Coronary artery (tissue), 2 donors: ENCODE data around the gene MAGI2.

Experiments used
- DNase-seq: peaks from one replicate; pipeline ENCODE4 v3.0.0-alpha.2; 2017; ENCODE audit warnings: low spot score
- H3K27ac ChIP-seq, 2 donors: fragments of 200-600 bp; sonication (generic); one replicate each; pipeline ENCODE4 v1.5.1; 2016 to 2019
- H3K4me3 ChIP-seq: fragments of 200-600 bp; sonication (generic); 2 replicates; pipeline ENCODE4 v1.5.1; 2016; ENCODE audit warnings: mild to moderate bottlenecking, moderate library complexity
- TF ChIP-seq, protein P1 (sequence below): fragments of 200-600 bp; sonication (generic); IDR thresholded peaks from one replicate; pipeline ENCODE4 v1.5.1; 2019; ENCODE audit warnings: antibody characterized with exemption

The MAGI2 gene

DNA sequence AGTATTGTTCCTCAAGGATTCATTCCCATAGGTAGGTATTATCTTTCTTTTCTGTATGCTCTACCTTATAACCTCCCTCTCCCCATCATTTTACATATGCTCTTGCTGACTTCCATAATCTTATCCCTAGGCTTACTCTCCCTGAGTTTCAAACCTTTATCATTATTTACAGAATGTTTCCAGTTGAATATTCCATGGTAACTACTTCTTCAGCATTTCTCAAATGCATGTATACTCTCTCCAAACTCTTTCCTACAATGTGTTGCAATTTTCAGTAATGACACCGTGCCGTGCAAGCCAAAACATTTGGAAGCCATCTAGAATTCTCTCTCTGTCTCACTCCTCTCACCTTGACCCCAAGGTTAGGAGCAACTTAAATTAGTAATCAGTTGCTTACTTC lies 548.5 kb downstream of the MAGI2 start:
- TF ChIP-seq, protein P1, sequence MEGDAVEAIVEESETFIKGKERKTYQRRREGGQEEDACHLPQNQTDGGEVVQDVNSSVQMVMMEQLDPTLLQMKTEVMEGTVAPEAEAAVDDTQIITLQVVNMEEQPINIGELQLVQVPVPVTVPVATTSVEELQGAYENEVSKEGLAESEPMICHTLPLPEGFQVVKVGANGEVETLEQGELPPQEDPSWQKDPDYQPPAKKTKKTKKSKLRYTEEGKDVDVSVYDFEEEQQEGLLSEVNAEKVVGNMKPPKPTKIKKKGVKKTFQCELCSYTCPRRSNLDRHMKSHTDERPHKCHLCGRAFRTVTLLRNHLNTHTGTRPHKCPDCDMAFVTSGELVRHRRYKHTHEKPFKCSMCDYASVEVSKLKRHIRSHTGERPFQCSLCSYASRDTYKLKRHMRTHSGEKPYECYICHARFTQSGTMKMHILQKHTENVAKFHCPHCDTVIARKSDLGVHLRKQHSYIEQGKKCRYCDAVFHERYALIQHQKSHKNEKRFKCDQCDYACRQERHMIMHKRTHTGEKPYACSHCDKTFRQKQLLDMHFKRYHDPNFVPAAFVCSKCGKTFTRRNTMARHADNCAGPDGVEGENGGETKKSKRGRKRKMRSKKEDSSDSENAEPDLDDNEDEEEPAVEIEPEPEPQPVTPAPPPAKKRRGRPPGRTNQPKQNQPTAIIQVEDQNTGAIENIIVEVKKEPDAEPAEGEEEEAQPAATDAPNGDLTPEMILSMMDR: no peak
- no peak for DNase-seq
- Histone ChIP-seq H3K4me3 (no peak overlapping the region), H3K27ac (no peak overlapping the region)

DNA sequence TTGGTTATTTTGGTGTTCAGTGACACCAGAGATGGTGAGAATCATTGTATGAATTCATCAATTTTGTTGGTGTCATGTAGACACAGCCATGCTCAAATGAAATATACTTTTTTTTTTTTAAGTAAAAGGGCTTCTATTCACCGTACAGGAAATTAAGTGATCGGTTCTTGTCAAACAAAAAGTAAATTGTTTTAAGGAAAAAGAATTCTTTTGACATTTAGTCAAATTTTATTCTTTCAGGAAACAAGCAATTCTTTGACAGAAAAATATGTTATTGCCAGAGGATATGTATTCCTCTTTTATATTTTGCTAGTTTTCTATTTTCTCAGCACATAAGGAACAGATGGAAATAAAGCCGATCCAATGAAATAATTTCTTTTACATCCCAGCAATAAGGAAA lies 551.9 kb downstream of the MAGI2 start:
- TF ChIP-seq, protein P1: no peak
- no peak overlapping the region for H3K4me3 ChIP-seq
- no peak overlapping the region for H3K27ac ChIP-seq
- DNase-seq: no peak

DNA sequence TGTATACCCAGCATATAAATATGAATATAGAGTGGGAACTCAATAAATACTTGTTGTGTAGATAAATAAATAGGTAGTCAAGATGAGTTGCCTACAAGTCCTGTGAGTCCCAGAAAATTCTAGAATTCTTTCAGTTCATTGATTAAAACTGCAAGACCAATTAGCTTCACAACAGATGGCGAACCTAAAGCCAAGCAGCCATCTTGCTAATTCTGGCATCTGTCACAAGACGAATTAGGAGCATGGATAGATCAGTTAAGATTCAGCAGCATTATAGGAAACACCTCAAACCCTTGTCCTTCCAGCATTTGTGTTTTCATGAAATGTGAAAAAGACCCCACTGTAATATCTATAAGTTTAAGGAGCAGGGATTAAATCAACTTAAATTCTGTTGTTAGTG lies 552.7 kb downstream of the MAGI2 start:
- H3K4me3 ChIP-seq: no peak overlapping the region
- no peak overlapping the region for H3K27ac ChIP-seq
- no peak for DNase-seq
- TF ChIP-seq, protein P1: no peak

DNA sequence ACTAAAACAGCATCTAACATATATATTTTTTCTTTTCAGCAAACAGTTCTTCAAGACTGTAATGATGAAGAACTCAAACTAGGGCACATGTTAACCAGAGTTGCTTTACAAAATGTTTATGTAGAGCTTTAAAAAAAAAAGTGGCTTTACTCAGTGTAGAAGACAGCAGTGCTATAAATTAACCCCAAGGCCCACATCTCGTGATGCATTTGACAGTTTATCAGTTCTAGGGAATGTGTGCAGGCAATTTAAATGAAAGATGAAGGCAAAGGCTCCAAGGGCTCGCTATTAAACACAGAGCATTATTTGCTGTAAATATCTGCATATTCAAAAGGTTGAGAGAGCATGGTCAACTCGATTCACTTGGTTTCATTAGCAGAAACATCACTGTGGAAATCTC lies 558.1 kb downstream of the MAGI2 start:
- TF ChIP-seq, protein P1: no peak
- no peak for DNase-seq
- Histone ChIP-seq H3K27ac (no peak overlapping the region), H3K4me3 (no peak overlapping the region)

DNA sequence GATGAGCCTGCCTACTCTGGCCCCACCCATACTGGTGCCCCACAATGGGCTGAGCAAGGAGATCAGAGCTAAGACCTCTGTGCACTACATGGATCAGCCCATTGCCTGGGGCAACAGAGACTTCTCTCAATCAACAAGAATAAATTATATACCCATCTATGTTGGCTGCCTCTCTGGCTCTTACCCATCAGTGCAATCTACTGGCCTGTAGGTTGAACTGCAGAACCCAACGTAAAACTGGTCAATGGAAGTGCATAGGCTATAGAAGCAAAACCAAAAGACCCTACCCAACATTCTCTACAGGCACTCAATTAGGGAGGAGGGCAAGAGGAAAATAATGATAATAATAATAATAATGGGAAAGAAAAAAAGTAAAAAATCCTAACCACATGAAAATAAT lies 574.3 kb downstream of the MAGI2 start:
- DNase-seq: no peak
- no peak overlapping the region for H3K4me3 ChIP-seq
- TF ChIP-seq, protein P1: no peak
- H3K27ac ChIP-seq: no peak overlapping the region

DNA sequence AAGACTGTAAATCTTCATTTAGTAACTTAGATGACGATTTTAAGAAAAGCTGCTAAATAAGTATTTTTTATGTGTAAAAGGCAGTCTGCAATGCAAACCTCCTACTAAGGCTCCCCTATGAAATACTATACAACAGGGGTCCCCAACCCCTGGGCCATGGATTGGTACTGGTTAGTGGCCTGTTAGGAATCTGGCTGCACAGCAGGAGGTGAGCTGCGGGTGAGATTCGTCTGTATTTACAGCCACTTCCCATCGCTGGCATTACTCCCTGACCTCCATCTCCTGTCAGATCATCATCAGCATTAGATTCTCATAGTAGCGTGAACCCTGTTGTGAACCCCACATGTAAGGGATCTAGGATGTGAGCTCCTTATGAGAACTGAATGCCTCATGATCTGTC lies 580.4 kb downstream of the MAGI2 start:
- DNase-seq: no peak
- H3K27ac ChIP-seq: no peak overlapping the region
- H3K4me3 ChIP-seq: no peak overlapping the region
- TF ChIP-seq, protein P1: no peak

DNA sequence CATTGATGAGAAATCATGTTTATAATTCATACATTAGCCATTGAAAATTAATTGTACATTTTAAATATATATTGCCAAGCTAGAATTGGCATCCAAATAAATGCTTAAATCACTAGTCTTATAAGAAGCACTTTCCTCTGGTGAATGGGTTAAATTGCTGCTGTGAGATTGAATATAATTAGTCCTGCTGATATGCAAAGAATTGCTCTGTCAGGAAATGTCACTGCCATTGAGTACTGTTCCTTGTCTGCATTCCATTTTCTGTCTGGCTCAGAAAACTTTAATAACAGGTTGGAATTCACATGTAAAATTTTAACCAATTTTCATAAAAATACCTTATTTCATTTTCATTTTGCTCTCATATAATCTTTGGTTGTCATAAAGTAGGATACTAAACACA lies 589.1 kb downstream of the MAGI2 start:
- no peak overlapping the region for H3K4me3 ChIP-seq
- no peak overlapping the region for H3K27ac ChIP-seq

More for the DNA sequence above, 589.1 kb downstream of the MAGI2 start:
- TF ChIP-seq, protein P1: no peak
- no peak for DNase-seq
